ENCODE data around the gene SLC16A13.

DNA sequence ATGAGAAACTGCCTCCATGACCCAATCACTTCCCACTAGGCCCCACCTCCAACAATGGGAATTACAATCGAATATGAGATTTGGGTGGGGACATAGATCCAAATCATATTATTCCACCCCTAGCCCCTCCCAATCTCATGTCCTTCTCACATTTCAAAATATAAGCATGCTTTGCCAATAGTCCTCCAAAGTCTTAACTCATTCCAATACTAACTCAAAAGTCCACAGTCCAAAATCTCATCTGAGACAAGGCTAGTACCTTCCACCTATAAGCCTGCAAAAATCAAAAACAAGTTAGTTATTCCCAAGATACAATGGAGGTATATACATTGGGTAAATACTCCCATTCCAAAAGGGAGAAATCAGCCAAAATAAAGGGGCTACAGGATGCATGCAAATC, 31.4 kb downstream of the SLC16A13 start:
- no peak for TF ChIP-seq CTCF (IDR thresholded peaks at IDR 0.05; ENCODE audit: poor library complexity)
- TF ChIP-seq EZH2 (IDR thresholded peaks at IDR 0.05; ENCODE audit: borderline replicate concordance): no peak

Measured in hepatocyte (in vitro differentiated cells).